ENCODE data around the gene SENP6. TPM values are rescaled to one million over a fixed set of nuclear protein-coding genes. Genes with fewer than 3 reads are reported as not detected.

Gene SENP6
- total and polyA plus RNA-seq, 2 donors (not counting 1 experiment from before 2014, with no cell fraction given), result 30.8 to 161 TPM

DNA sequence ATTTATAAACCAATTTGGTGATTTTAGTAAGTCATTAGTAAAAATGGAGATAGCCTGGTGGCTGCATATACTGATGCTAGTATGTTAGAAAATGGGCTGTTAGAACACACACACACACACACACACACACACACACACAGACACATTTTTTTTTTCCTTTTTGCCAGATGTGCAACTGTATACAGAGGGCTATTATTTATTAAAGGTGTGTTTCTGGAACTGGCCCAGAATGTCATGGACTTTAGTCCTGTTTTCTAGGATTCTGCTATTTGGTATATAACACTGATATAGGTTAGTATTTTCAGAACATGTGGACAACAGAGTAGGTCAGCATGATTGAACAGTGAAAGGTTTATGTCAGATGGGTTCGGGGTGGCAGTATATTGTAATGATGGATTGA lies 159.8 kb downstream of the SENP6 start:
- WGBS (ENCODE audit: insufficient coverage), result no CpG with 5 or more reads among the region's 1 CpG
- no peaks in the 10 kb centered on the region for H3K9me3 Mint-ChIP-seq (ENCODE audit: insufficient read depth)
- H3K27ac ChIP-seq (ENCODE audit: low read length in 2 of 2), result no peak overlapping the region
- H2AFZ ChIP-seq (ENCODE audit: insufficient read depth, low read depth, low read length, poor library complexity, severe bottlenecking), result no peak overlapping the region
- H4K20me1 ChIP-seq (ENCODE audit: control insufficient read depth, insufficient read depth, low read length, poor library complexity, severe bottlenecking), result no peaks in the 10 kb centered on the region
- H3K9ac ChIP-seq (ENCODE audit: low read length), result no peak overlapping the region
- H3K4me1 ChIP-seq (ENCODE audit: control insufficient read depth in 2 of 2, insufficient read depth in 2 of 2, low read length in 2 of 2), result no peaks in the 10 kb centered on the region
- no peaks in the 10 kb centered on the region for H3K4me1 Mint-ChIP-seq
- peaks cover 46% of the 10 kb centered on the region for H3K27me3 Mint-ChIP-seq
- no peak overlapping the region for H3K4me3 ChIP-seq (ENCODE audit: control extremely low read depth in 1 of 5, extremely low read depth in 1 of 5, insufficient read depth in 1 of 5, low read depth in 2 of 5, low read length in 4 of 5)
- H3K79me2 ChIP-seq (ENCODE audit: control insufficient read depth, insufficient read depth, low read length), result no peaks in the 10 kb centered on the region
- peaks cover 0 to 25% (median 21%) of the 10 kb centered on the region in 4 experiments for H3K27me3 ChIP-seq (replicated peaks in 1 of 4; ENCODE audit: control extremely low read depth in 1 of 4, control insufficient read depth in 3 of 4, insufficient read depth in 4 of 4, low read length in 3 of 4)
- no peak overlapping the region for H3K4me3 Mint-ChIP-seq
- ATAC-seq (ENCODE audit: low read depth) (no peak), DNase-seq (no peak)
- POLR2A ChIA-PET, result no interaction called here
- intact Hi-C loops (cut with micrococcal nuclease), result no loop called here
- CTCF ChIA-PET, result no interaction called here
- no peaks in the 10 kb centered on the region for H3K36me3 ChIP-seq (replicated peaks in 1 of 2; ENCODE audit: control extremely low read depth in 1 of 2, control insufficient read depth in 1 of 2, extremely low read depth in 1 of 2, insufficient read depth in 2 of 2, low read length in 1 of 2)
- TF ChIP-seq, protein P1, sequence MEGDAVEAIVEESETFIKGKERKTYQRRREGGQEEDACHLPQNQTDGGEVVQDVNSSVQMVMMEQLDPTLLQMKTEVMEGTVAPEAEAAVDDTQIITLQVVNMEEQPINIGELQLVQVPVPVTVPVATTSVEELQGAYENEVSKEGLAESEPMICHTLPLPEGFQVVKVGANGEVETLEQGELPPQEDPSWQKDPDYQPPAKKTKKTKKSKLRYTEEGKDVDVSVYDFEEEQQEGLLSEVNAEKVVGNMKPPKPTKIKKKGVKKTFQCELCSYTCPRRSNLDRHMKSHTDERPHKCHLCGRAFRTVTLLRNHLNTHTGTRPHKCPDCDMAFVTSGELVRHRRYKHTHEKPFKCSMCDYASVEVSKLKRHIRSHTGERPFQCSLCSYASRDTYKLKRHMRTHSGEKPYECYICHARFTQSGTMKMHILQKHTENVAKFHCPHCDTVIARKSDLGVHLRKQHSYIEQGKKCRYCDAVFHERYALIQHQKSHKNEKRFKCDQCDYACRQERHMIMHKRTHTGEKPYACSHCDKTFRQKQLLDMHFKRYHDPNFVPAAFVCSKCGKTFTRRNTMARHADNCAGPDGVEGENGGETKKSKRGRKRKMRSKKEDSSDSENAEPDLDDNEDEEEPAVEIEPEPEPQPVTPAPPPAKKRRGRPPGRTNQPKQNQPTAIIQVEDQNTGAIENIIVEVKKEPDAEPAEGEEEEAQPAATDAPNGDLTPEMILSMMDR (IDR thresholded peaks at IDR 0.05), result no peak
- no peak for TF ChIP-seq EZH2 (IDR thresholded peaks at IDR 0.05; ENCODE audit: borderline replicate concordance, insufficient read depth, low read depth, low read length, poor library complexity, severe bottlenecking)
- no peak overlapping the region for H3K4me2 ChIP-seq (replicated peaks; ENCODE audit: low read depth, low read length, poor library complexity, severe bottlenecking)
- H3K27ac Mint-ChIP-seq, result no peak overlapping the region
- H3K9me3 ChIP-seq (ENCODE audit: control extremely low read depth in 1 of 3, control insufficient read depth in 2 of 3, insufficient read depth in 1 of 3, low read length in 2 of 3), result peaks cover 0 to 5% (median 0%) of the 10 kb centered on the region in 3 donors

DNA sequence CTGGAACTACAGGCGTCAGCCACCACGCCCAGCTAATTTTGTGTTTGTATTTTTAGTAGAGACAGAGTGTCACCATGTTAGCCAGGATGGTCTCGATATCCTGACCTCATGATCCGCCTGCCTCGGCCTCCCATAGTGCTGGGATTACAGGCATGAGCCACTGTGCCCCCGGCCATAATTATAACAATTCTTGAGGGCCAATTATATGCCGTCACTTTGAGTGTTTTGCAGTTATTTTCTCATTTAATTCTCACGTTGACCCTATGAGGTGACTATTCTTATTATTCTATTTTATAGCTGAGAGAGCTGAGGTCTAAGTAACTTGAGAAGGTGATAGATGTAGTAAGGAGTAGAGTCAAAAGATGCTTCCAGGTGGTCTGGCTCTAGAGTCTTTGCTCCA lies 160.4 kb downstream of the SENP6 start:
- Histone ChIP-seq H3K4me2 (replicated peaks; ENCODE audit: low read depth, low read length, poor library complexity, severe bottlenecking) (no peak overlapping the region), H3K4me3 (ENCODE audit: control extremely low read depth in 1 of 5, extremely low read depth in 1 of 5, insufficient read depth in 1 of 5, low read depth in 2 of 5, low read length in 4 of 5) (no peak overlapping the region), H3K9ac (ENCODE audit: low read length) (no peak overlapping the region), H3K27me3 (replicated peaks in 1 of 4; ENCODE audit: control extremely low read depth in 1 of 4, control insufficient read depth in 3 of 4, insufficient read depth in 4 of 4, low read length in 3 of 4) (peaks cover 0 to 25% (median 21%) of the 10 kb centered on the region in 4 experiments), H3K9me3 (ENCODE audit: control extremely low read depth in 1 of 3, control insufficient read depth in 2 of 3, insufficient read depth in 1 of 3, low read length in 2 of 3) (peaks cover 0 to 5% (median 0%) of the 10 kb centered on the region in 3 donors), H2AFZ (ENCODE audit: insufficient read depth, low read depth, low read length, poor library complexity, severe bottlenecking) (no peak overlapping the region), H3K36me3 (replicated peaks in 1 of 2; ENCODE audit: control extremely low read depth in 1 of 2, control insufficient read depth in 1 of 2, extremely low read depth in 1 of 2, insufficient read depth in 2 of 2, low read length in 1 of 2) (no peaks in the 10 kb centered on the region), H3K4me1 (ENCODE audit: control insufficient read depth in 2 of 2, insufficient read depth in 2 of 2, low read length in 2 of 2) (no peaks in the 10 kb centered on the region), H3K27ac (ENCODE audit: low read length in 2 of 2) (no peak overlapping the region), H4K20me1 (ENCODE audit: control insufficient read depth, insufficient read depth, low read length, poor library complexity, severe bottlenecking) (no peaks in the 10 kb centered on the region), H3K79me2 (ENCODE audit: control insufficient read depth, insufficient read depth, low read length) (no peaks in the 10 kb centered on the region)
- peaks cover 44% of the 10 kb centered on the region for H3K27me3 Mint-ChIP-seq
- no peak for DNase-seq
- no peaks in the 10 kb centered on the region for H3K4me1 Mint-ChIP-seq
- intact Hi-C loops (cut with micrococcal nuclease), result no loop called here
- ChIA-PET POLR2A (no interaction called here), CTCF (no interaction called here)
- WGBS (ENCODE audit: insufficient coverage), result 100% methylated on average over 6 of the region's 8 CpGs
- ATAC-seq (ENCODE audit: low read depth), result no peak
- no peak overlapping the region for H3K27ac Mint-ChIP-seq
- TF ChIP-seq, protein P1 (IDR thresholded peaks at IDR 0.05), result no peak
- H3K9me3 Mint-ChIP-seq (ENCODE audit: insufficient read depth), result no peaks in the 10 kb centered on the region
- no peak overlapping the region for H3K4me3 Mint-ChIP-seq

All from B cell (primary cell).